Liver (tissue), 3 donors: Measurements from ENCODE around the gene DDX1.

Experiments used
- JUND ChIP-seq, 2 donors: IDR thresholded peaks; 2 replicates each; pipeline ENCODE4 v1.6.1; 2016; ENCODE audit warnings: antibody characterized with exemption in 2 of 2
- RXRA ChIP-seq, 2 donors: IDR thresholded peaks; 2 replicates each; pipeline ENCODE4 v1.6.1; 2017 to 2018; ENCODE audit warnings: antibody characterized with exemption in 2 of 2, mild to moderate bottlenecking in 1 of 2
- SP1 ChIP-seq: IDR thresholded peaks from 2 replicates; pipeline ENCODE4 v1.6.1; 2018; ENCODE audit warnings: antibody characterized with exemption, mild to moderate bottlenecking
- YY1 ChIP-seq: IDR thresholded peaks from 2 replicates; pipeline ENCODE4 v1.6.1; 2016; ENCODE audit warnings: antibody characterized with exemption, mild to moderate bottlenecking
- TF ChIP-seq, protein P1 (sequence below): fragments of 150-350 bp; IDR thresholded peaks from 2 replicates; pipeline ENCODE4 v1.5.1; 2017; ENCODE audit warnings: improper control_type of control experiment, low read depth, low read length; ENCODE audit not compliant: missing input control
- donor health status: healthy.
- donor health status: healthy.

GRCh38 chr2:15672961-15673918 lies 81.6 kb downstream of the DDX1 start:
- TF ChIP-seq, protein P1, sequence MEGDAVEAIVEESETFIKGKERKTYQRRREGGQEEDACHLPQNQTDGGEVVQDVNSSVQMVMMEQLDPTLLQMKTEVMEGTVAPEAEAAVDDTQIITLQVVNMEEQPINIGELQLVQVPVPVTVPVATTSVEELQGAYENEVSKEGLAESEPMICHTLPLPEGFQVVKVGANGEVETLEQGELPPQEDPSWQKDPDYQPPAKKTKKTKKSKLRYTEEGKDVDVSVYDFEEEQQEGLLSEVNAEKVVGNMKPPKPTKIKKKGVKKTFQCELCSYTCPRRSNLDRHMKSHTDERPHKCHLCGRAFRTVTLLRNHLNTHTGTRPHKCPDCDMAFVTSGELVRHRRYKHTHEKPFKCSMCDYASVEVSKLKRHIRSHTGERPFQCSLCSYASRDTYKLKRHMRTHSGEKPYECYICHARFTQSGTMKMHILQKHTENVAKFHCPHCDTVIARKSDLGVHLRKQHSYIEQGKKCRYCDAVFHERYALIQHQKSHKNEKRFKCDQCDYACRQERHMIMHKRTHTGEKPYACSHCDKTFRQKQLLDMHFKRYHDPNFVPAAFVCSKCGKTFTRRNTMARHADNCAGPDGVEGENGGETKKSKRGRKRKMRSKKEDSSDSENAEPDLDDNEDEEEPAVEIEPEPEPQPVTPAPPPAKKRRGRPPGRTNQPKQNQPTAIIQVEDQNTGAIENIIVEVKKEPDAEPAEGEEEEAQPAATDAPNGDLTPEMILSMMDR: no peak
- TF ChIP-seq SP1 (no peak), YY1 (no peak), JUND (IDR thresholded peaks at IDR 0.05) (no peak), RXRA (IDR thresholded peaks at IDR 0.05) (no peak)
